Skeletal muscle tissue (tissue), 4 donors: ENCODE data around the gene CHMP3. TPM values are rescaled to one million over a fixed set of nuclear protein-coding genes. Genes with fewer than 3 reads are reported as not detected.
"Not testable (repeated sequence)": the region's sequence is repeated elsewhere in the genome, so short reads cannot be mapped to it uniquely, and the experiment has no call there.

Experiments used
- H3K27ac ChIP-seq: one replicate; pipeline ENCODE4 v1.7.0; 2013; ENCODE audit warnings: mild to moderate bottlenecking, low read depth, low read length, inconsistent platforms
- H3K27me3 ChIP-seq, 3 donors: one replicate each; pipeline ENCODE4 v1.7.0; 2013; ENCODE audit warnings: low read length in 3 of 3; ENCODE audit not compliant: control insufficient read depth in 3 of 3, insufficient read depth in 3 of 3
- H3K36me3 ChIP-seq, 3 donors: one replicate each; pipeline ENCODE4 v1.7.0; 2013; ENCODE audit warnings: low read length in 3 of 3; ENCODE audit not compliant: control insufficient read depth in 3 of 3, insufficient read depth in 3 of 3
- H3K4me1 ChIP-seq, 3 donors: one replicate each; pipeline ENCODE4 v1.7.0; 2013; ENCODE audit warnings: low read length in 3 of 3, mild to moderate bottlenecking in 3 of 3; ENCODE audit not compliant: control insufficient read depth in 3 of 3, insufficient read depth in 3 of 3
- H3K4me3 ChIP-seq, 3 donors: one replicate each; pipeline ENCODE4 v1.7.0; 2013; ENCODE audit warnings: low read length in 3 of 3
- H3K9ac ChIP-seq, 3 donors: one replicate each; pipeline ENCODE4 v1.7.0; 2013; ENCODE audit warnings: low read length in 3 of 3, mild to moderate bottlenecking in 3 of 3, moderate library complexity in 2 of 3, low read depth in 1 of 3
- H3K9me3 ChIP-seq, 3 donors: one replicate each; pipeline ENCODE4 v1.7.0; 2013; ENCODE audit warnings: low read length in 3 of 3; ENCODE audit not compliant: control insufficient read depth in 3 of 3
- total RNA-seq: library from RNA; depleted of rRNA; stranded (reverse); fragments of >200 nt; gene quantifications from one replicate; pipeline ENCODE4 v1.2.3, GENCODE V29; 2014
- donor health status: Osteomylitis.

CHMP3 gene
- total RNA-seq, 1 donor from 2014 or later: 42.8 TPM

DNA sequence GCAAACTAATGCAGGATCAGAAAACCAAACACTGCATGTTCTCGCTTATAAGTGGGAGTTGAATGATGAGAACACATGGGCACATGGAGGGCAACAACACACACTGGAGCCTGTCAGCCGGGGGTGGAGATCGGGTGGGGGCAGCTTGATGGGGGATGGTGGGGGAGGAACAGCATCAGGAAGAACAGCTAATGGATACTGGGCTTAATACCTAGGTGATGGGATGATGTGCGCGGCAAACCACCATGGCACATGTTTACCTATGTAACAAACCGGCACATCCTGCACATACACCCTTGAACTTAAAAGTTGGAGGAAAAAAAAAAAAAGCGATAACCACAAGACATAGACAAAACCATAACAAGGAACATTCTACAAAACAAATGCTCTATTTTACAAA lies 10.4 kb downstream of the CHMP3 start:
- peaks cover 0 to 2% (median 0%) of the 10 kb centered on the region in 3 donors for H3K36me3 ChIP-seq
- H3K9ac ChIP-seq: no peak overlapping the region
- no peak overlapping the region for H3K27ac ChIP-seq
- no peak overlapping the region for H3K4me3 ChIP-seq
- H3K9me3 ChIP-seq: no peaks in the 10 kb centered on the region
- peaks cover 0 to 3% (median 0%) of the 10 kb centered on the region in 3 donors for H3K4me1 ChIP-seq
- no peaks in the 10 kb centered on the region for H3K27me3 ChIP-seq

DNA sequence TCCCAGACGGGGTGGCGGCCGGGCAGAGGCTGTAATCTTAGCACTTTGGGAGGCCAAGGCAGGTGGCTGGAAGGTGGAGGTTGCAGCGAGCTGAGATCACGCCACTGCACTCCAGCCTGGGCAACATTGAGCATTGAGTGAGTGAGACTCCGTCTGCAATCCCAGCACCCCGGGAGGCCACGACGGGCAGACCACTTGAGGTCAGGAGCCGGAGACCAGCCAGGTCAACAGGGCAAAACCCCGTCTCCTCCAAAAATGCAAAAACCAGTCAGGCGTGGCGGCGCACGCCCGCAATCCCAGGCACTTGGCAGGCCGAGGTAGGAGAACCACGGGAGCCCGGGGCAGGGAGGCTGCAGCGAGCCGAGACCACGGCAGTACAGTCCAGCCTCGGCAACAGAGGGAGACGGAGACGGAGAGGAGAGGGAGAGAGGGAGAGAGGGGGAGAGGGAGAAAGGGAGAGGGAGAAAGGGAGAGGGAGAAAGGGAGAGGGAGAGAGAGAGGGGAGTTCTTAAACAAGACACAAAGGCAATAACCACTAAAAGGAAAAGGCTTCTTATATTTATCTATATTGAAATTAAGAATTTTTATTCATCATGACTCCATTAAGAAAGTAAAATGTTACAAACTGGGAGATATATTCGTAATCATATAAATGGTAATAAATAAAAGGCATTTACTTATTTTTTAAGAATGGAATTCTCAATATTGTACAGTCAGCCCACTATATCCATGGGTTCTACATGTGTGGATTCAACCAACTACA lies 13.1 kb downstream of the CHMP3 start:
- not testable (repeated sequence) for H3K4me3 ChIP-seq, H3K4me1 ChIP-seq, H3K27ac ChIP-seq, H3K36me3 ChIP-seq, H3K9me3 ChIP-seq, H3K27me3 ChIP-seq, H3K9ac ChIP-seq

- H3K9ac ChIP-seq, H3K36me3 ChIP-seq, H3K27me3 ChIP-seq, H3K4me1 ChIP-seq, H3K27ac ChIP-seq, H3K4me3 ChIP-seq, H3K9me3 ChIP-seq: not testable (repeated sequence)
Measured at GRCh38 chr2:86549440-86549839, 13.8 kb downstream of the CHMP3 start.

DNA sequence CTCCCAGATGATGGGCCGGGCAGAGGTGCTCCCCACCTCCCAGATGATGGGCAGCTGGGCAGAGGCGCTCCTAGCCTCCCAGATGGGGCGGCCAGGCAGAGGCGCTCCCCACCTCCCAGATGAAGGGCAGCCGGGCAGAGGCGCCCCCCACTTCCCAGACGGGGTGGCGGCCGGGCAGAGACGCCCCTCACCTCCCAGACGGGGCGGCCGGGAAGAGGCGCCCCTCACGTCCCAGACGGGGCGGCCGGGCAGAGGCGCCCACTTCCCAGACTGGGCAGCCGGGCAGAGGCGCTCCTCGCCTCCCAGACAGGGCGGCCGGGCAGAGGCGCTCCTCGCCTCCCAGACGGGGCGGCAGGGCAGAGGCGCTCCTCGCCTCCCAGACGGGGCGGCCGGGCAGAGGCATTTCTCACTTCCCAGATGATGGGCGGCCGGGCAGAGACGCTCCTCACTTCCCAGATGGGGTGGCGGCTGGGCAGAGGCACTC lies 14.3 kb downstream of the CHMP3 start:
- not testable (repeated sequence) for H3K4me3 ChIP-seq, H3K27ac ChIP-seq, H3K4me1 ChIP-seq, H3K27me3 ChIP-seq, H3K36me3 ChIP-seq, H3K9ac ChIP-seq, H3K9me3 ChIP-seq

- H3K36me3 ChIP-seq, H3K27me3 ChIP-seq, H3K9ac ChIP-seq, H3K27ac ChIP-seq, H3K4me3 ChIP-seq, H3K9me3 ChIP-seq, H3K4me1 ChIP-seq: not testable (repeated sequence)
Measured at GRCh38 chr2:86548165-86548912, 14.9 kb downstream of the CHMP3 start.

GRCh38 chr2:86545296-86545924 lies 17.8 kb downstream of the CHMP3 start:
- H3K4me3 ChIP-seq, H3K27ac ChIP-seq, H3K27me3 ChIP-seq, H3K4me1 ChIP-seq, H3K9me3 ChIP-seq, H3K9ac ChIP-seq, H3K36me3 ChIP-seq: not testable (repeated sequence)

DNA sequence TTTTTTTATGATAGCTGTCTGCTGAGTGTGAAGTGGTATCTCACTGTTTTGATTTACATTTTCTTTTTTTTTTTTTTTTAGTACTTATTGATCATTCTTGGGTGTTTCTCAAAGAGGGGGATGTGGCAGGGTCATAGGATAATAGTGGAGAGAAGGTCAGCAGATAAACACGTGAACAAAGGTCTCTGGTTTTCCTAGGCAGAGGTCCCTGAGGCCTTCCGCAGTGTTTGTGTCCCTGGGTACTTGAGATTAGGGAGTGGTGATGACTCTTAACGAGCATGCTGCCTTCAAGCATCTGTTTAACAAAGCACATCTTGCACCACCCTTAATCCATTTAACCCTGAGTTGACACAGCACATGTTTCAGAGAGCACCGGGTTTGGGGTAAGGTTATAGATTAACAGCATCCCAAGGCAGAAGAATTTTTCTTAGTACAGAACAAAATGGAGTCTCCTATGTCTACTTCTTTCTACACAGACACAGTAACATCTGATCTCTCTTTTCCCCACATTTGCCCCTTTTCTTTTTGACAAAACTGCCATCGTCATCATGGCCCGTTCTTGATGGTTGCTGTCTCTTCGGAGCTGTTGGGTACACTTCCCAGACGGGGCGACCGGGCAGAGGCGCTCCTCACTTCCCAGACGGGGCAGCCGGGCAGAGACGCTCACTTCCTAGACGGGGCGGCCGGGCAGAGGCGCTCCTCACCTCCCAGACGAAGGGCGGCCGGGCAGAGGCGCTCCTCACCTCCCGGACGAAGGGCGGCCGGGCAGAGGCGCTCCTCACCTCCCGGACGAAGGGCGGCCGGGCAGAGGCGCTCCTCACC lies 18.8 kb downstream of the CHMP3 start:
- H3K27me3 ChIP-seq, H3K9ac ChIP-seq, H3K4me1 ChIP-seq, H3K4me3 ChIP-seq, H3K36me3 ChIP-seq, H3K27ac ChIP-seq, H3K9me3 ChIP-seq: not testable (repeated sequence)

GRCh38 chr2:86543793-86544192 lies 19.4 kb downstream of the CHMP3 start:
- no peak overlapping the region for H3K4me3 ChIP-seq
- no peak overlapping the region for H3K27ac ChIP-seq
- H3K27me3 ChIP-seq: no peaks in the 10 kb centered on the region
- H3K9me3 ChIP-seq: no peaks in the 10 kb centered on the region
- H3K9ac ChIP-seq: no peak overlapping the region
- no peaks in the 10 kb centered on the region for H3K4me1 ChIP-seq
- peaks cover 0 to 5% (median 0%) of the 10 kb centered on the region in 3 donors for H3K36me3 ChIP-seq

- no peak overlapping the region for H3K27ac ChIP-seq
- H3K9ac ChIP-seq: no peak overlapping the region
- H3K4me3 ChIP-seq: no peak overlapping the region
- no peaks in the 10 kb centered on the region for H3K9me3 ChIP-seq
- peaks cover 0 to 5% (median 0%) of the 10 kb centered on the region in 3 donors for H3K36me3 ChIP-seq
- H3K4me1 ChIP-seq: no peaks in the 10 kb centered on the region
- H3K27me3 ChIP-seq: no peaks in the 10 kb centered on the region
Measured at GRCh38 chr2:86543335-86543734, 19.9 kb downstream of the CHMP3 start.
